ENCODE measurements around the gene DLX1.

Gene DLX1

DNA sequence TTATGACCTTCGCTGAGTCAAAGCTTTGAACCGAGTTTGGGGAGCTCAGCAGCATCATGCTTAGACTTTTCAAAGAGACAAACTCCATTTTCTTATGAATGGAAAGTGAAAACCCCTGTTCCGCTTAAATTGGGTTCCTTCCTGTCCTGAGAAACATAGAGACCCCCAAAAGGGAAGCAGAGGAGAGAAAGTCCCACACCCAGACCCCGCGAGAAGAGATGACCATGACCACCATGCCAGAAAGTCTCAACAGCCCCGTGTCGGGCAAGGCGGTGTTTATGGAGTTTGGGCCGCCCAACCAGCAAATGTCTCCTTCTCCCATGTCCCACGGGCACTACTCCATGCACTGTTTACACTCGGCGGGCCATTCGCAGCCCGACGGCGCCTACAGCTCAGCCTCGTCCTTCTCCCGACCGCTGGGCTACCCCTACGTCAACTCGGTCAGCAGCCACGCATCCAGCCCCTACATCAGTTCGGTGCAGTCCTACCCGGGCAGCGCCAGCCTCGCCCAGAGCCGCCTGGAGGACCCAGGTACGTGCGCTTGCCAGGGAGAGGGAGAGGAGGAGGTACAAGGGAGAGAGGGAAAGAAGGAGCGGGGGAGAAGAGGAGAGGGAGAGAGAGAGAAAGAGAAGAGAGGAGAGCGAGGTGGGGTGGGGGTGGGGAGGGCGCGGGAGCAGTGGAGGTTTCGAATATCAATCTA, at the start of gene DLX1:
TSS of gene DLX1 (plus strand) at position 48 of the 700 bp plus-strand sequence. CDS start at position 219, 171 bp downstream.
- TF ChIP-seq, protein P1, sequence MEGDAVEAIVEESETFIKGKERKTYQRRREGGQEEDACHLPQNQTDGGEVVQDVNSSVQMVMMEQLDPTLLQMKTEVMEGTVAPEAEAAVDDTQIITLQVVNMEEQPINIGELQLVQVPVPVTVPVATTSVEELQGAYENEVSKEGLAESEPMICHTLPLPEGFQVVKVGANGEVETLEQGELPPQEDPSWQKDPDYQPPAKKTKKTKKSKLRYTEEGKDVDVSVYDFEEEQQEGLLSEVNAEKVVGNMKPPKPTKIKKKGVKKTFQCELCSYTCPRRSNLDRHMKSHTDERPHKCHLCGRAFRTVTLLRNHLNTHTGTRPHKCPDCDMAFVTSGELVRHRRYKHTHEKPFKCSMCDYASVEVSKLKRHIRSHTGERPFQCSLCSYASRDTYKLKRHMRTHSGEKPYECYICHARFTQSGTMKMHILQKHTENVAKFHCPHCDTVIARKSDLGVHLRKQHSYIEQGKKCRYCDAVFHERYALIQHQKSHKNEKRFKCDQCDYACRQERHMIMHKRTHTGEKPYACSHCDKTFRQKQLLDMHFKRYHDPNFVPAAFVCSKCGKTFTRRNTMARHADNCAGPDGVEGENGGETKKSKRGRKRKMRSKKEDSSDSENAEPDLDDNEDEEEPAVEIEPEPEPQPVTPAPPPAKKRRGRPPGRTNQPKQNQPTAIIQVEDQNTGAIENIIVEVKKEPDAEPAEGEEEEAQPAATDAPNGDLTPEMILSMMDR (IDR thresholded peaks at IDR 0.05; ENCODE audit: borderline replicate concordance, insufficient read depth, low read depth, low read length) = no peak
- peak within 1 kb of the TSS; percentile 62 for H3K4me3 ChIP-seq (ENCODE audit: low read depth, low read length)

DNA sequence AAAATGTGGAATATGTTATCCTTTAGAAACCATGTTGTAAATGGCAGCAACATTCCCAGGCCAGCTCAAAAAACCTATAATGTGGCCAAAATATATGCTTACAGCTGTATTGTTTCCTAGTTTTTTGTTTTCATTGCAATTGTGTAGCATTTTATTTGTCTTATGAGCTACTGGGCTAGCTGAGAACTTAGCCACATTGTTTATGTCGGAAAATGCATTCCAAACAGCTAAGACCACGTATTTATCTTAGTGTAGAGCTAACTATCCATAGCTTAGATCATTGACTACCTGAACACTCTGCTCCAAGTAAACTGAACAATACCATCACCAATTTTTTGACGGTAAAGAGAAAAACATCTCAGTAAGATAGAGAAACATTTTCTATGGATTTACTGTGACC, 47.2 kb upstream of the DLX1 start:
- TF ChIP-seq, protein P1 (IDR thresholded peaks at IDR 0.05; ENCODE audit: borderline replicate concordance, insufficient read depth, low read depth, low read length) = no peak
- H3K4me3 ChIP-seq (ENCODE audit: low read depth, low read length) = no peak overlapping the region

DNA sequence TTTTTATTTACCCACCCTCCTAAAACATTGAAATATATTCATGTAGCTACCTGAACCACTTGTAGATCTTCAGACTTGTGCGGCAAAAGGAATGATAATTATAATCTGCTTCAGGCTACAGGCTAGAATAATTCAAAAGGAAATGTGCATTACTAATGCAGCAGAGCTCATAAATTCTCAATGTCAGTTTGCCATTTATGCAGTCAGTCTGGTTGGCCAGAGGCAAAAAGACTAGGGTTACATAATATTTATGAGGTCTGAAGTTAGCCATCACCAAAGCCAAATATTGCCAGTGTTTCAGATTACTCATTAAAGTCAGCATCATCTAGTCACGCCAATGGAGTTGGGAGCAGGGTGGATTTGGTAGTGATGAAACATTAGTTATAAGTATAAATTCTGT, 46.7 kb upstream of the DLX1 start:
- TF ChIP-seq, protein P1 (IDR thresholded peaks at IDR 0.05; ENCODE audit: borderline replicate concordance, insufficient read depth, low read depth, low read length) = no peak
- H3K4me3 ChIP-seq (ENCODE audit: low read depth, low read length) = no peak overlapping the region

DNA sequence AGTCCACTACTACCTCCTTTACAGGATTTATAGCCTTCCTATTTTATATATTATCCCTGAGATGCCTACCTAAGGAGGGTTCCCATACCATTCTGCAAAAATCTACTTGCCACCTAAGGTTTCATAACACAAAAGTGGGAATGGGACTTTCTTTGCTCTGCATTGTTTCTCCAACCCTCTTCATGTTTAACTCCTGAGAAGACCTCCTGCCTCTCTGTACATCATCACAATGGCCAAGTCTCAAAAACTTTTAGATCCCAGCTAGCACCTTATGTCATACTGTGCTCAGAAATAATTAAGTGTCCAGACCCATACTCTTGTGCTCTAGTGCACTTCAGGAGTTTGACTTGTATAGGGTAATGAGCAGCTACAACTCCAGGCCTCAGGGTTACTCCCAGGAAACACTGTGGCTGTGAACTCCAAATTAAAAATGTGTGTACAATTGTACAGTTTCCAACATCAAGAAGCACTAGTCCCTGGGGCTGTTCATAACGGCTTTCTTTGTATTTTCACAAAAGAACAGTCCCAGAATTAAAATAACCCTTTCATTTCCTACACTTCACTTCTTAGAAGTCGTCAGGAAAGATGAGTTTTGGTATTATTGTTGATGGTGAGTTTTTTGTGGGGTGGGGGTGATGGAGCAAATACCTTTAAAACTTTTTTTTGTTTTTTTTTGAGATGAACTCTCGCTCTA, 46.1 kb upstream of the DLX1 start:
- H3K4me3 ChIP-seq (ENCODE audit: low read depth, low read length) = no peak overlapping the region
- TF ChIP-seq, protein P1 (IDR thresholded peaks at IDR 0.05; ENCODE audit: borderline replicate concordance, insufficient read depth, low read depth, low read length) = no peak

DNA sequence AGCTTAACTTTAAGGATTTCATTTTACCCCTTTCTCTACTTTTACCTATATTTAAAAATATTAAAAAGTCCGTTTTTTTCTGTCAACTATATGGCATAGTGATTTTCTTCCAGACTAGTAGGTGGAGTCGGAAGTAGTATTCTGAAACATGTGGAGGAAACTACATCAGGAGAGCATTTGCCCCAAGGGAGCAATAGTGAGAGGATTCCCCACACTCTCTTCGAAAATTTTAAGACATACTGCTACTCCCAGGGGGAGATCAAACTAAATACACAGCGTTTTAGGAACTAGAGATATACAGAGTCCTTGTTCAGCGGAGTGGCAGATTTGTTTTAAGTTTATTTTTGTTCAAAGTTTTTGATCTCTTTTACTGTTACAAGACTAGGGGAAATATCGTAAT, 45.0 kb upstream of the DLX1 start:
- H3K4me3 ChIP-seq (ENCODE audit: low read depth, low read length) = no peak overlapping the region
- TF ChIP-seq, protein P1 (IDR thresholded peaks at IDR 0.05; ENCODE audit: borderline replicate concordance, insufficient read depth, low read depth, low read length) = no peak

DNA sequence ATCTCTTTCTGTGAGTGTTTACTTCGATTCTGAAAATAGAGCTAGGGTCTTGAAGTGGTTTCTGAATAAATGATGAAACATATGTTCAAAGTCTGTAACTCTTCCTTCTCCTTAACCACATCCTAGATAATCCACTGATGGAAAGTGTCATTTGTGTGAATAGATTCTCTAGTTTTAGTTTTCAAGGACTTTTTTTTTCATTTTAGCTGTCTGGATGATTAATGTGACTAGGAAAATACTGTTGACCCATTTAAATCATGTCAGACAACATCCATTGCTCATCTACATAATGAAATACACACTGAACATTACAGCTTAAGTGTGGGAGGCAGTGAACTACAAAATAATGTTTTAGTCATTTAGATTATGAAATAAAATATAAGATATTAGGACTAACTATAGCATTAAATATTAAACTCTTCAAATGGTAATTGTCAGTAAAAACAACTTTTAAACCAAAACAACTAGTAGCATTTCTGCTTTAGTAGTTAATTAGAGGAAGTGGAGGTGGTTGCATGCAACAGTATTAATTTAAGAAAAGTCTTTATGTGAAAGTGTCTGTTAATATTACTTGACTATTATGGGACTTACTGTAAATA, 39.1 kb upstream of the DLX1 start:
- H3K4me3 ChIP-seq (ENCODE audit: low read depth, low read length) = no peak overlapping the region
- TF ChIP-seq, protein P1 (IDR thresholded peaks at IDR 0.05; ENCODE audit: borderline replicate concordance, insufficient read depth, low read depth, low read length) = no peak
